K562 (cell line): ENCODE results near the gene VPS37D. TPM values are rescaled to one million over a fixed set of nuclear protein-coding genes. Genes with fewer than 3 reads are reported as not detected.
A peak's percentile ranks its signal among the peaks of the same experiment; 100 is the strongest.

Source experiments
- ATAC-seq: fragments of 200-7000 bp; cut with Tn5 transposase; 3 replicates; pipeline ENCODE4 v1.9.1; 2020; ENCODE audit warnings: moderate library complexity
- BruUV-seq: library from RNA; stranded (reverse); fragments of 400-500 nt; replicated peaks from 2 replicates; lab custom pipeline; 2021; lab: Mats Ljungman, UMichigan
- CTCF ChIA-PET: fragments of 300-600 bp; formaldehyde crosslinking; extraction: SDS; loops from one replicate; lab custom pipeline; 2021; ENCODE audit warnings: low intra/inter-chr PET ratio; lab: Yijun Ruan, JAX
- POLR2A ChIA-PET: fragments of 300-600, 350-650 bp; sonication (Branson Sonifier 250); formaldehyde crosslinking; extraction: SDS; loops from one replicate; lab custom pipeline; 2021; ENCODE audit warnings: antibody characterized with exemption, inconsistent platforms; lab: Yijun Ruan, JAX
- DNase-seq, 4 experiments: peaks; one replicate each; pipeline versions ENCODE4 v3.0.0 to v3.0.0-alpha.2; 2011 to 2018; ENCODE audit warnings: low spot score in 3 of 4, mixed read lengths in 3 of 4; ENCODE audit errors: extremely low read depth in 1 of 4
- FAIRE-seq: peaks from 2 replicates; lab custom pipeline; 2011; peaks lifted over from hg19 to GRCh38; lab: Jason Lieb, UNC
- H2AFZ ChIP-seq: 2 replicates; pipeline ENCODE4 v1.6.0; 2011; ENCODE audit warnings: low read depth, low read length, control low read depth, inconsistent platforms
- H3K27ac ChIP-seq: fragments of 200-600 bp; 3 replicates; pipeline ENCODE4 v1.8.0; 2011; ENCODE audit warnings: low read depth, mild to moderate bottlenecking, control low read depth, inconsistent platforms, low read length, moderate library complexity, mixed read lengths; ENCODE audit errors: extremely low read depth
- H3K27me3 ChIP-seq, 2 experiments: fragments of 300-600 bp in 1 of 2; 2 replicates in 1 of 2; 3 replicates in 1 of 2; pipeline versions ENCODE4 v1.6.0 to v1.8.0; 2011; ENCODE audit warnings: inconsistent platforms in 2 of 2, low read length in 2 of 2, mild to moderate bottlenecking in 1 of 2, mixed read lengths in 1 of 2, moderate library complexity in 1 of 2; ENCODE audit not compliant: control insufficient read depth in 2 of 2, insufficient read depth in 2 of 2
- H3K36me3 ChIP-seq: fragments of 300-600 bp; 3 replicates; pipeline ENCODE4 v1.8.0; 2011; ENCODE audit warnings: mild to moderate bottlenecking, low read length, inconsistent platforms; ENCODE audit not compliant: control insufficient read depth, insufficient read depth
- H3K4me1 ChIP-seq, 2 experiments: fragments of 200-600 bp in 1 of 2; replicated peaks in 1 of 2; 2 replicates in 1 of 2; 3 replicates in 1 of 2; pipeline versions ENCODE4 v1.5.1 to v1.8.0; 2011; ENCODE audit warnings: inconsistent platforms in 2 of 2, low read length in 2 of 2, mild to moderate bottlenecking in 1 of 2, mixed read lengths in 1 of 2, moderate library complexity in 1 of 2; ENCODE audit not compliant: control insufficient read depth in 2 of 2, insufficient read depth in 2 of 2
- H3K4me2 ChIP-seq: 2 replicates; pipeline ENCODE4 v1.6.1; 2011; ENCODE audit warnings: low read length, control low read depth, inconsistent platforms, mixed read lengths; ENCODE audit not compliant: insufficient read depth
- H3K4me3 ChIP-seq: fragments of 200-600 bp; sonication (generic), shearing (Covaris generic); 2 replicates; pipeline ENCODE4 v1.5.1; 2016; ENCODE audit warnings: control low read depth, inconsistent platforms
- H3K79me2 ChIP-seq: fragments of 200-600 bp; 3 replicates; pipeline ENCODE4 v1.8.0; 2011; ENCODE audit warnings: low read length, inconsistent platforms; ENCODE audit not compliant: control insufficient read depth, insufficient read depth
- H3K9ac ChIP-seq, 2 experiments: 2 replicates each; pipeline versions ENCODE4 v1.6.0 to v1.6.1; 2011; ENCODE audit warnings: low read depth in 2 of 2, low read length in 2 of 2, control low read depth in 1 of 2, inconsistent platforms in 1 of 2, mild to moderate bottlenecking in 1 of 2, mixed read lengths in 1 of 2; ENCODE audit not compliant: insufficient read depth in 1 of 2
- H3K9me1 ChIP-seq: one replicate; pipeline ENCODE4 v1.6.0; 2011; ENCODE audit warnings: inconsistent platforms, mild to moderate bottlenecking, low read length, moderate library complexity; ENCODE audit not compliant: control insufficient read depth, insufficient read depth
- H3K9me3 ChIP-seq: replicated peaks from 2 replicates; pipeline ENCODE4 v1.5.1; 2011; ENCODE audit warnings: low read depth, low read length, inconsistent platforms; ENCODE audit not compliant: control insufficient read depth, insufficient read depth
- H4K20me1 ChIP-seq: replicated peaks from 2 replicates; pipeline ENCODE4 v1.6.1; 2011; ENCODE audit warnings: low read length, inconsistent platforms, mixed read lengths; ENCODE audit not compliant: control insufficient read depth, insufficient read depth
- HMGXB4 ChIP-seq: sonication (generic); formaldehyde crosslinking; IDR thresholded peaks from 2 replicates; pipeline ENCODE4 v1.8.1; 2023; ENCODE audit warnings: mild to moderate bottlenecking, missing genetic modification reagents
- YBX1 ChIP-seq: fragments of 450-650 bp; IDR thresholded peaks from 2 replicates; pipeline ENCODE4 v1.7.1; 2016; ENCODE audit warnings: mild to moderate bottlenecking
- WGBS: fragments of 100-300 bp; shearing (Covaris generic); methylation state at CpG from one replicate; pipeline ENCODE4 v1.1.6; 2016; ENCODE audit warnings: low coverage, mixed read lengths; ENCODE audit not compliant: insufficient coverage; ENCODE audit errors: missing lambda C conversion rate; 5-methylcytosine and 5-hydroxymethylcytosine counted together
- in situ Hi-C: fragments of 300-500 bp; cut with MboI; formaldehyde crosslinking; loops from 4 replicates; pipeline ENCODE4 v1.15.0; 2018; ENCODE audit warnings: inconsistent platforms, mixed read lengths
- intact Hi-C: fragments of 100-400 bp; cut with micrococcal nuclease; formaldehyde crosslinking; loops from 2 replicates; pipeline ENCODE4 v1.14.2; 2022
- polyA plus RNA-seq, 8 experiments: library from polyadenylated mRNA; depleted of rRNA in 4 of 8; stranded (reverse) in 5 of 8; unstranded in 3 of 8; fragments of >200 nt; fragmentation: Nextera tagmentation in 2 of 8; fragmentation: Illumina TruSeq in 1 of 8; extraction: Ambion mirVana in 2 of 8; extraction: Trizol in 1 of 8; gene quantifications; 2 replicates each; pipeline versions ENCODE4 v1.2.1 to v1.2.3, GENCODE V29; 2011 to 2014; ENCODE audit warnings: inconsistent platforms in 1 of 8, missing spikeins in 1 of 8
- total RNA-seq, 7 experiments: library from RNA; depleted of rRNA in 6 of 7; stranded (reverse); fragments of >200 nt in 6 of 7; fragmentation: Illumina TruSeq in 2 of 7; extraction: Trizol in 2 of 7; gene quantifications; 2 replicates each; pipeline versions ENCODE4 v1.2.1 to v1.2.3, GENCODE V29; 2011 to 2021; ENCODE audit warnings: low replicate concordance in 1 of 7

The VPS37D gene
- total and polyA plus RNA-seq, 9 of the 15 experiments (the other 6 are each of a cell fraction or from before 2014, with no cell fraction given), result 0.25 to 2.3 (median 1.0) TPM; not detected in 3

GRCh38 chr7:73703225-73703624, 35.6 kb downstream of the VPS37D start:
- CTCF ChIA-PET, result no interaction called here

More at GRCh38 chr7:73703225-73703624, 35.6 kb downstream of the VPS37D start:
- no peak overlapping the region for H2AFZ ChIP-seq
- FAIRE-seq (no peak), ATAC-seq (no peak), DNase-seq (no peak)
- BruUV-seq, result no TSS peak
- H3K4me2 ChIP-seq, result peak overlapping the region; percentile 38; the same call in 1 of the 2 replicates
- H4K20me1 ChIP-seq, result peaks cover 30% of the 10 kb centered on the region
- H3K36me3 ChIP-seq, result peaks cover 38% of the 10 kb centered on the region; the same call in 2 of the 3 replicates
- intact Hi-C loops (no loop called here), in situ Hi-C loops (no loop called here)
- POLR2A ChIA-PET, result interaction anchor here (1.0 to 1.6 kb wide), 4 partner anchors 12 to 16 kb away, joined by 4 to 7 read pairs (median 5); partner anchors contain the start of gene STX1A
- no peaks in the 10 kb centered on the region; a peak in 1 of 5 replicates for H3K27me3 ChIP-seq
- WGBS, result 58% methylated on average over 7 of the region's 13 CpGs
- H3K9me3 ChIP-seq, result no peaks in the 10 kb centered on the region
- 0 out of 2 replicates have a peak, but pooled peaks have one; percentile 10 for TF ChIP-seq HMGXB4 (CRISPR knock-in tag)
- TF ChIP-seq YBX1, result no peak
- peaks cover 20 to 70% of the 10 kb centered on the region in 2 experiments; a peak in 4 of 5 replicates for H3K4me1 ChIP-seq
- H3K4me3 ChIP-seq, result no peak overlapping the region
- H3K9ac ChIP-seq, result peak overlapping the region in 1 of 2 experiments; percentile 59; a peak in 1 of 4 replicates
- no peaks in the 10 kb centered on the region for H3K79me2 ChIP-seq
- no peaks in the 10 kb centered on the region for H3K9me1 ChIP-seq
- H3K27ac ChIP-seq, result no peak overlapping the region; the same call in 2 of the 3 replicates
